Keratinocyte (primary cell): ENCODE measurements around the gene BRD2. TPM values are rescaled to one million over a fixed set of nuclear protein-coding genes. Genes with fewer than 3 reads are reported as not detected.

Experiments
- DNase-seq: peaks from one replicate; pipeline ENCODE4 v3.0.0-alpha.2; 2011; ENCODE audit warnings: low read depth, missing footprints, low spot score
- FAIRE-seq: peaks from 2 replicates; lab custom pipeline; 2011; peaks lifted over from hg19 to GRCh38; lab: Jason Lieb, UNC
- H2AFZ ChIP-seq: 2 replicates; pipeline ENCODE4 v1.6.0; 2012; ENCODE audit warnings: low read length, control low read depth, inconsistent platforms; ENCODE audit not compliant: control insufficient read depth
- H3K27ac ChIP-seq: 2 replicates; pipeline ENCODE4 v1.5.1; 2011; ENCODE audit warnings: low read length; ENCODE audit not compliant: control insufficient read depth, insufficient read depth
- H3K27me3 ChIP-seq: 3 replicates; pipeline ENCODE4 v1.6.0; 2011; ENCODE audit warnings: low read length; ENCODE audit not compliant: control insufficient read depth, insufficient read depth; ENCODE audit errors: extremely low read depth
- H3K36me3 ChIP-seq, 2 experiments: 2 replicates in 1 of 2; 3 replicates in 1 of 2; pipeline ENCODE4 v1.5.1; 2011; ENCODE audit warnings: low read length in 2 of 2, mild to moderate bottlenecking in 1 of 2; ENCODE audit not compliant: control insufficient read depth in 2 of 2, insufficient read depth in 2 of 2; ENCODE audit errors: extremely low read depth in 1 of 2
- H3K4me1 ChIP-seq: 3 replicates; pipeline ENCODE4 v1.5.1; 2011; ENCODE audit warnings: low read length; ENCODE audit not compliant: control insufficient read depth, insufficient read depth; ENCODE audit errors: extremely low read depth
- H3K4me2 ChIP-seq: 3 replicates; pipeline ENCODE4 v1.6.0; 2011; ENCODE audit warnings: low read depth, low read length; ENCODE audit not compliant: control insufficient read depth, insufficient read depth; ENCODE audit errors: extremely low read depth
- H3K4me3 ChIP-seq, 3 experiments: fragments of 200-600 bp in 1 of 3; sonication (generic) in 1 of 3; 2 replicates in 2 of 3; 3 replicates in 1 of 3; pipeline ENCODE4 v1.5.1; 2011 to 2016; ENCODE audit warnings: low read length in 3 of 3, mild to moderate bottlenecking in 3 of 3, control low read depth in 2 of 3, inconsistent platforms in 1 of 3, low read depth in 1 of 3, mixed read lengths in 1 of 3, mixed run types in 1 of 3, moderate library complexity in 1 of 3; ENCODE audit not compliant: control insufficient read depth in 2 of 3, insufficient read depth in 2 of 3; ENCODE audit errors: extremely low read depth in 1 of 3
- H3K79me2 ChIP-seq: 2 replicates; pipeline ENCODE4 v1.6.0; 2012; ENCODE audit warnings: low read length; ENCODE audit not compliant: control insufficient read depth, insufficient read depth
- H3K9ac ChIP-seq: 3 replicates; pipeline ENCODE4 v1.6.0; 2011; ENCODE audit warnings: low read length; ENCODE audit not compliant: control insufficient read depth, insufficient read depth; ENCODE audit errors: extremely low read depth
- H3K9me1 ChIP-seq: 3 replicates; pipeline ENCODE4 v1.6.0; 2011; ENCODE audit warnings: low read length; ENCODE audit not compliant: control insufficient read depth, insufficient read depth; ENCODE audit errors: extremely low read depth
- H3K9me3 ChIP-seq: 2 replicates; pipeline ENCODE4 v1.5.1; 2012; ENCODE audit warnings: low read depth, low read length; ENCODE audit not compliant: control insufficient read depth
- H4K20me1 ChIP-seq: 3 replicates; pipeline ENCODE4 v1.6.0; 2011; ENCODE audit warnings: low read length; ENCODE audit not compliant: control insufficient read depth, insufficient read depth; ENCODE audit errors: extremely low read depth
- EZH2 ChIP-seq: IDR thresholded peaks from one replicate; pipeline ENCODE4 v1.6.1; 2012; ENCODE audit warnings: inconsistent platforms, mild to moderate bottlenecking, low read length, moderate library complexity
- dilution Hi-C: fragments of 300-500 bp; cut with MboI; formaldehyde crosslinking; loops from one replicate; pipeline ENCODE4 v1.7.0; 2020; ENCODE audit warnings: low sequenced_read_pairs; ENCODE audit not compliant: extremely low pct_ligation_motif_present
- polyA plus RNA-seq, 5 experiments: library from polyadenylated mRNA; depleted of rRNA in 3 of 5; stranded (reverse) in 3 of 5; stranded (forward) in 1 of 5; unstranded in 1 of 5; fragments of >200 nt; gene quantifications; 1 replicate in 1 of 5; 2 replicates in 3 of 5; 3 replicates in 1 of 5; pipeline versions ENCODE4 v1.2.1 to v1.2.3, GENCODE V29; 2011 to 2012; ENCODE audit warnings: missing spikeins in 2 of 5, low read depth in 1 of 5, low replicate concordance in 1 of 5
- TF ChIP-seq, protein P1 (sequence below), 3 experiments: IDR thresholded peaks in 1 of 3; conservative IDR thresholded peaks in 1 of 3; optimal IDR thresholded peaks in 1 of 3; 2 replicates in 2 of 3; 3 replicates in 1 of 3; pipeline versions ENCODE3 to v1.5.1; 2011; ENCODE audit warnings: low read length in 3 of 3, mild to moderate bottlenecking in 3 of 3, moderate library complexity in 2 of 3, control low read depth in 1 of 3, inconsistent platforms in 1 of 3; ENCODE audit not compliant: insufficient read depth in 2 of 3; ENCODE audit errors: extremely low read depth in 1 of 3

Gene BRD2
- polyA plus RNA-seq, 1 donor (not counting 4 experiments of a cell fraction or from before 2014, with no cell fraction given) = 121 TPM

- no peak for DNase-seq
- Histone ChIP-seq H3K4me1 (no peaks in the 10 kb centered on the region), H3K27ac (no peak overlapping the region), H2AFZ (no peak overlapping the region), H3K9me3 (no peaks in the 10 kb centered on the region), H3K79me2 (no peaks in the 10 kb centered on the region), H4K20me1 (no peaks in the 10 kb centered on the region), H3K4me3 (no peak overlapping the region), H3K9me1 (no peaks in the 10 kb centered on the region), H3K27me3 (peaks cover 37% of the 10 kb centered on the region), H3K36me3 (no peaks in the 10 kb centered on the region), H3K9ac (no peak overlapping the region), H3K4me2 (no peak overlapping the region)
- FAIRE-seq = no peak
- dilution Hi-C loops = no loop called here
- no peak for TF ChIP-seq EZH2
- TF ChIP-seq, protein P1, sequence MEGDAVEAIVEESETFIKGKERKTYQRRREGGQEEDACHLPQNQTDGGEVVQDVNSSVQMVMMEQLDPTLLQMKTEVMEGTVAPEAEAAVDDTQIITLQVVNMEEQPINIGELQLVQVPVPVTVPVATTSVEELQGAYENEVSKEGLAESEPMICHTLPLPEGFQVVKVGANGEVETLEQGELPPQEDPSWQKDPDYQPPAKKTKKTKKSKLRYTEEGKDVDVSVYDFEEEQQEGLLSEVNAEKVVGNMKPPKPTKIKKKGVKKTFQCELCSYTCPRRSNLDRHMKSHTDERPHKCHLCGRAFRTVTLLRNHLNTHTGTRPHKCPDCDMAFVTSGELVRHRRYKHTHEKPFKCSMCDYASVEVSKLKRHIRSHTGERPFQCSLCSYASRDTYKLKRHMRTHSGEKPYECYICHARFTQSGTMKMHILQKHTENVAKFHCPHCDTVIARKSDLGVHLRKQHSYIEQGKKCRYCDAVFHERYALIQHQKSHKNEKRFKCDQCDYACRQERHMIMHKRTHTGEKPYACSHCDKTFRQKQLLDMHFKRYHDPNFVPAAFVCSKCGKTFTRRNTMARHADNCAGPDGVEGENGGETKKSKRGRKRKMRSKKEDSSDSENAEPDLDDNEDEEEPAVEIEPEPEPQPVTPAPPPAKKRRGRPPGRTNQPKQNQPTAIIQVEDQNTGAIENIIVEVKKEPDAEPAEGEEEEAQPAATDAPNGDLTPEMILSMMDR (optimal IDR thresholded peaks at IDR 0.05 in 1 of 3, IDR thresholded peaks at IDR 0.05 in 1 of 3, conservative IDR thresholded peaks at IDR 0.05 in 1 of 3; ENCODE audit: extremely low read depth in 1 of 3, insufficient read depth in 2 of 3, low read length in 3 of 3) = no peak
Observed at GRCh38 chr6:32937230-32937633, 31.2 kb upstream of the BRD2 start.

- H3K4me3 ChIP-seq = no peak overlapping the region
- DNase-seq (no peak), FAIRE-seq (no peak)
- H3K27me3 ChIP-seq = peaks cover 37% of the 10 kb centered on the region
- no peaks in the 10 kb centered on the region for H3K36me3 ChIP-seq
- no peak for TF ChIP-seq EZH2
- TF ChIP-seq, protein P1 (optimal IDR thresholded peaks at IDR 0.05 in 1 of 3, IDR thresholded peaks at IDR 0.05 in 1 of 3, conservative IDR thresholded peaks at IDR 0.05 in 1 of 3; ENCODE audit: extremely low read depth in 1 of 3, insufficient read depth in 2 of 3, low read length in 3 of 3) = no peak
- H4K20me1 ChIP-seq = no peaks in the 10 kb centered on the region
- H3K4me1 ChIP-seq = no peaks in the 10 kb centered on the region
- H2AFZ ChIP-seq = no peak overlapping the region
- dilution Hi-C loops = no loop called here
- no peaks in the 10 kb centered on the region for H3K9me3 ChIP-seq
- no peak overlapping the region for H3K4me2 ChIP-seq
- no peaks in the 10 kb centered on the region for H3K79me2 ChIP-seq
- no peak overlapping the region for H3K27ac ChIP-seq
- H3K9ac ChIP-seq = no peak overlapping the region
- no peaks in the 10 kb centered on the region for H3K9me1 ChIP-seq
Observed at GRCh38 chr6:32938494-32938893, 29.9 kb upstream of the BRD2 start.
